Neural progenitor cell (in vitro differentiated cells): ENCODE results near the gene ADCY4. TPM values are rescaled to one million over a fixed set of nuclear protein-coding genes. Genes with fewer than 3 reads are reported as not detected.

Experiments
- DNase-seq: peaks from one replicate; pipeline ENCODE4 v3.0.0-alpha.2; 2016; ENCODE audit warnings: low spot score
- H2AFZ ChIP-seq: fragments of 200-600 bp; sonication (generic); replicated peaks from 2 replicates; pipeline ENCODE4 v1.6.1; 2016; ENCODE audit warnings: antibody characterized with exemption
- H3F3A ChIP-seq: fragments of 200-600 bp; sonication (generic); 2 replicates; pipeline ENCODE4 v1.6.1; 2016; ENCODE audit warnings: antibody characterized with exemption, low read depth
- H3K27ac ChIP-seq: fragments of 200-600 bp; sonication (generic); 2 replicates; pipeline ENCODE4 v1.5.1; 2016; ENCODE audit warnings: mild to moderate bottlenecking
- H3K27me3 ChIP-seq: fragments of 200-600 bp; sonication (generic); 2 replicates; pipeline ENCODE4 v1.6.1; 2016; ENCODE audit warnings: mild to moderate bottlenecking, moderate library complexity
- H3K36me3 ChIP-seq: fragments of 200-600 bp; sonication (generic); 2 replicates; pipeline ENCODE4 v1.5.1; 2016
- H3K4me1 ChIP-seq: fragments of 200-600 bp; sonication (generic); 2 replicates; pipeline ENCODE4 v1.6.1; 2016; ENCODE audit warnings: mixed run types
- H3K4me2 ChIP-seq: fragments of 200-600 bp; sonication (generic); 2 replicates; pipeline ENCODE4 v1.6.1; 2016
- H3K4me3 ChIP-seq: fragments of 200-600 bp; sonication (generic); 2 replicates; pipeline ENCODE4 v1.5.1; 2016
- H3K79me2 ChIP-seq: fragments of 200-600 bp; sonication (generic); 2 replicates; pipeline ENCODE4 v1.6.1; 2016; ENCODE audit warnings: low read depth
- H3K9ac ChIP-seq: fragments of 200-600 bp; sonication (generic); 2 replicates; pipeline ENCODE4 v1.6.1; 2016
- H3K9me3 ChIP-seq: fragments of 200-600 bp; sonication (generic); 2 replicates; pipeline ENCODE4 v1.5.1; 2016; ENCODE audit warnings: low read depth
- H4K20me1 ChIP-seq: fragments of 200-600 bp; sonication (generic); 2 replicates; pipeline ENCODE4 v1.6.1; 2016; ENCODE audit warnings: low read depth
- H3K27ac Mint-ChIP-seq: 3 replicates; pipeline ENCODE4 v1.8.0; 2021; ENCODE audit warnings: mixed read lengths
- H3K27me3 Mint-ChIP-seq: 2 replicates; pipeline ENCODE4 v1.8.0; 2022; ENCODE audit warnings: low read depth, mild to moderate bottlenecking, inconsistent platforms, moderate library complexity, mixed read lengths; ENCODE audit not compliant: insufficient read depth
- H3K36me3 Mint-ChIP-seq: 3 replicates; pipeline ENCODE4 v1.8.0; 2021; ENCODE audit warnings: mixed read lengths
- H3K4me1 Mint-ChIP-seq: 3 replicates; pipeline ENCODE4 v1.8.0; 2021; ENCODE audit warnings: mixed read lengths
- H3K4me3 Mint-ChIP-seq: 3 replicates; pipeline ENCODE4 v1.8.0; 2021; ENCODE audit warnings: mild to moderate bottlenecking, moderate library complexity, mixed read lengths
- H3K9me3 Mint-ChIP-seq: 3 replicates; pipeline ENCODE4 v1.8.0; 2020; ENCODE audit warnings: mixed read lengths
- CTCF ChIP-seq: fragments of 200-600 bp; sonication (generic); IDR thresholded peaks from 2 replicates; pipeline ENCODE4 v1.5.1; 2017; ENCODE audit warnings: antibody characterized with exemption, mild to moderate bottlenecking
- EZH2 ChIP-seq: fragments of 200-600 bp; sonication (generic); IDR thresholded peaks from 2 replicates; pipeline ENCODE4 v1.6.1; 2017; ENCODE audit warnings: antibody characterized with exemption, mild to moderate bottlenecking, moderate library complexity
- EZH2phosphoT487 ChIP-seq: fragments of 200-600 bp; sonication (generic); IDR thresholded peaks from 2 replicates; pipeline ENCODE4 v1.6.1; 2017; ENCODE audit warnings: antibody characterized with exemption
- total RNA-seq: library from RNA; depleted of rRNA; stranded (reverse); fragments of >200 nt; gene quantifications from 2 replicates; pipeline ENCODE4 v1.2.3, GENCODE V29; 2015; ENCODE audit warnings: low replicate concordance

Gene ADCY4
- total RNA-seq, 1 donor from 2014 or later: not detected

GRCh38 chr14:24378327-24378726 is 43.5 kb upstream of the ADCY4 start:
- no peak overlapping the region for H3K4me3 ChIP-seq
- no peaks in the 10 kb centered on the region for H3K79me2 ChIP-seq
- no peaks in the 10 kb centered on the region for H3K27me3 ChIP-seq
- peaks cover 12% of the 10 kb centered on the region for H3K36me3 Mint-ChIP-seq
- no peak overlapping the region for H3K4me3 Mint-ChIP-seq
- H3K4me2 ChIP-seq: no peak overlapping the region
- no peak overlapping the region for H2AFZ ChIP-seq
- DNase-seq: no peak
- peaks cover 26% of the 10 kb centered on the region for H3K4me1 ChIP-seq
- TF ChIP-seq EZH2 (no peak), EZH2phosphoT487 (no peak), CTCF (no peak)
- no peak overlapping the region for H3K9ac ChIP-seq
- H4K20me1 ChIP-seq: no peaks in the 10 kb centered on the region
- H3K9me3 Mint-ChIP-seq: no peaks in the 10 kb centered on the region
- peaks cover 14% of the 10 kb centered on the region for H3K27me3 Mint-ChIP-seq
- peaks cover 19% of the 10 kb centered on the region for H3F3A ChIP-seq
- H3K27ac Mint-ChIP-seq: no peak overlapping the region
- H3K27ac ChIP-seq: no peak overlapping the region
- no peaks in the 10 kb centered on the region for H3K9me3 ChIP-seq
- no peaks in the 10 kb centered on the region for H3K36me3 ChIP-seq
- H3K4me1 Mint-ChIP-seq: peaks cover 7% of the 10 kb centered on the region

- Histone ChIP-seq H3K27me3 (no peaks in the 10 kb centered on the region), H3K4me1 (peaks cover 26% of the 10 kb centered on the region), H3K9me3 (no peaks in the 10 kb centered on the region), H3K4me3 (no peak overlapping the region), H3K4me2 (no peak overlapping the region), H3K36me3 (no peaks in the 10 kb centered on the region), H3K9ac (no peak overlapping the region), H3F3A (peaks cover 19% of the 10 kb centered on the region), H4K20me1 (no peaks in the 10 kb centered on the region), H3K27ac (no peak overlapping the region), H3K79me2 (no peaks in the 10 kb centered on the region), H2AFZ (no peak overlapping the region)
- TF ChIP-seq EZH2phosphoT487 (no peak), CTCF (no peak), EZH2 (no peak)
- Mint-ChIP-seq H3K4me1 (peaks cover 7% of the 10 kb centered on the region), H3K27me3 (peaks cover 14% of the 10 kb centered on the region), H3K27ac (no peak overlapping the region), H3K9me3 (no peaks in the 10 kb centered on the region), H3K36me3 (peaks cover 16% of the 10 kb centered on the region), H3K4me3 (no peak overlapping the region)
- no peak for DNase-seq
These were observed 42.8 kb upstream of the ADCY4 start for GRCh38 chr14:24377657-24378056.

GRCh38 chr14:24377126-24377525 is 42.3 kb upstream of the ADCY4 start:
- peaks cover 21% of the 10 kb centered on the region for H3K36me3 Mint-ChIP-seq
- Histone ChIP-seq H4K20me1 (no peaks in the 10 kb centered on the region), H3K27me3 (no peaks in the 10 kb centered on the region), H3K4me2 (peak overlapping the region; percentile 72), H3F3A (peaks cover 19% of the 10 kb centered on the region), H3K79me2 (no peaks in the 10 kb centered on the region), H3K4me3 (peak overlapping the region; percentile 8), H3K4me1 (peaks cover 26% of the 10 kb centered on the region), H3K36me3 (no peaks in the 10 kb centered on the region), H3K9ac (no peak overlapping the region), H3K9me3 (no peaks in the 10 kb centered on the region), H2AFZ (no peak overlapping the region), H3K27ac (no peak overlapping the region)
- H3K27ac Mint-ChIP-seq: no peak overlapping the region
- TF ChIP-seq EZH2: no peak
- TF ChIP-seq CTCF: no peak
- no peak for TF ChIP-seq EZH2phosphoT487
- peaks cover 14% of the 10 kb centered on the region for H3K27me3 Mint-ChIP-seq
- H3K4me3 Mint-ChIP-seq: no peak overlapping the region
- peaks cover 7% of the 10 kb centered on the region for H3K4me1 Mint-ChIP-seq
- no peaks in the 10 kb centered on the region for H3K9me3 Mint-ChIP-seq
- no peak for DNase-seq
